GM23338 (cell line): Measurements from ENCODE around the gene KCNC4. TPM values are rescaled to one million over a fixed set of nuclear protein-coding genes. Genes with fewer than 3 reads are reported as not detected.

Experiments
- ATAC-seq: fragments of 200-7000 bp; cut with Tn5 transposase; 3 replicates; pipeline ENCODE4 v1.9.1; 2020
- DNase-seq: peaks from one replicate; pipeline ENCODE4 v3.0.0-alpha.2; 2015; ENCODE audit warnings: low spot score
- H2AFZ ChIP-seq: fragments of 200-600 bp; sonication (generic); 2 replicates; pipeline ENCODE4 v1.8.0; 2016; ENCODE audit warnings: antibody characterized with exemption, mild to moderate bottlenecking, moderate library complexity
- H3F3A ChIP-seq: fragments of 200-600 bp; sonication (generic); replicated peaks from 2 replicates; pipeline ENCODE4 v1.8.0; 2017; ENCODE audit warnings: antibody characterized with exemption, mixed run types, low read depth
- H3K27ac ChIP-seq: fragments of 200-600 bp; sonication (generic); 2 replicates; pipeline ENCODE4 v1.6.1; 2016; ENCODE audit warnings: low read depth
- H3K27me3 ChIP-seq: fragments of 200-600 bp; sonication (generic); 2 replicates; pipeline ENCODE4 v1.8.0; 2016; ENCODE audit warnings: mild to moderate bottlenecking, mixed run types, moderate library complexity; ENCODE audit not compliant: insufficient read depth
- H3K36me3 ChIP-seq: fragments of 200-600 bp; sonication (generic); 2 replicates; pipeline ENCODE4 v1.8.0; 2016; ENCODE audit warnings: mild to moderate bottlenecking; ENCODE audit not compliant: insufficient read depth
- H3K4me1 ChIP-seq: fragments of 200-600 bp; sonication (generic); 2 replicates; pipeline ENCODE4 v1.8.0; 2016; ENCODE audit warnings: mild to moderate bottlenecking, moderate library complexity; ENCODE audit not compliant: insufficient read depth
- H3K4me2 ChIP-seq: fragments of 200-600 bp; sonication (generic); 2 replicates; pipeline ENCODE4 v1.7.1; 2017; ENCODE audit warnings: mixed run types
- H3K4me3 ChIP-seq: fragments of 200-600 bp; sonication (generic); 2 replicates; pipeline ENCODE4 v1.6.1; 2016; ENCODE audit warnings: mixed run types
- H3K79me2 ChIP-seq: fragments of 200-600 bp; sonication (generic); replicated peaks from 2 replicates; pipeline ENCODE4 v1.8.0; 2017; ENCODE audit warnings: mild to moderate bottlenecking; ENCODE audit not compliant: insufficient read depth
- H3K9me2 ChIP-seq: fragments of 200-600 bp; sonication (generic); 2 replicates; pipeline ENCODE4 v1.8.0; 2017; ENCODE audit not compliant: insufficient read depth
- H4K20me1 ChIP-seq: fragments of 200-600 bp; sonication (generic); replicated peaks from 2 replicates; pipeline ENCODE4 v1.8.0; 2017; ENCODE audit warnings: mild to moderate bottlenecking; ENCODE audit not compliant: insufficient read depth
- H3K27ac Mint-ChIP-seq: 2 replicates; pipeline ENCODE4 v1.8.0; 2020; ENCODE audit warnings: inconsistent platforms, mild to moderate bottlenecking, moderate library complexity, mixed read lengths
- H3K27me3 Mint-ChIP-seq: 3 replicates; pipeline ENCODE4 v1.8.0; 2022; ENCODE audit warnings: low read depth, mild to moderate bottlenecking, moderate library complexity, mixed read lengths, inconsistent platforms; ENCODE audit not compliant: insufficient read depth, poor library complexity
- H3K36me3 Mint-ChIP-seq: 3 replicates; pipeline ENCODE4 v1.8.0; 2021; ENCODE audit warnings: low read depth, mild to moderate bottlenecking, inconsistent platforms, moderate library complexity, mixed read lengths
- H3K4me1 Mint-ChIP-seq: 3 replicates; pipeline ENCODE4 v1.8.0; 2020; ENCODE audit warnings: mild to moderate bottlenecking, inconsistent platforms, mixed read lengths
- H3K4me3 Mint-ChIP-seq: 3 replicates; pipeline ENCODE4 v1.8.0; 2021; ENCODE audit warnings: moderate library complexity, mild to moderate bottlenecking, inconsistent platforms, mixed read lengths
- H3K9me3 Mint-ChIP-seq: 3 replicates; pipeline ENCODE4 v1.8.0; 2020; ENCODE audit warnings: moderate library complexity, mild to moderate bottlenecking, inconsistent platforms, mixed read lengths
- CREB1 ChIP-seq: fragments of 250-450 bp; sonication (Bioruptor Pico); IDR thresholded peaks from 2 replicates; pipeline ENCODE4 v1.5.0; 2020; ENCODE audit warnings: low read depth, mild to moderate bottlenecking, moderate library complexity
- ETS1 ChIP-seq: IDR thresholded peaks from 2 replicates; pipeline ENCODE4 v1.6.1; 2016; ENCODE audit warnings: antibody characterized with exemption
- EZH2 ChIP-seq: fragments of 200-600 bp; sonication (generic); IDR thresholded peaks from one replicate; pipeline ENCODE4 v1.8.0; 2017; ENCODE audit warnings: antibody characterized with exemption, mild to moderate bottlenecking, low read depth; ENCODE audit not compliant: unreplicated experiment
- EZH2phosphoT487 ChIP-seq: fragments of 200-600 bp; sonication (generic); IDR thresholded peaks from one replicate; pipeline ENCODE4 v1.8.1; 2018; ENCODE audit warnings: antibody characterized with exemption; ENCODE audit not compliant: unreplicated experiment
- JUNB ChIP-seq: IDR thresholded peaks from one replicate; pipeline ENCODE4 v1.6.1; 2016; ENCODE audit warnings: antibody characterized with exemption; ENCODE audit not compliant: unreplicated experiment
- NANOG ChIP-seq: IDR thresholded peaks from 2 replicates; pipeline ENCODE4 v1.6.1; 2016; ENCODE audit warnings: antibody characterized with exemption, borderline replicate concordance
- POLR2AphosphoS5 ChIP-seq: IDR thresholded peaks from 2 replicates; pipeline ENCODE4 v1.6.1; 2016; ENCODE audit warnings: antibody characterized with exemption, low read depth
- STAT1 ChIP-seq: IDR thresholded peaks from one replicate; pipeline ENCODE4 v1.6.1; 2016; ENCODE audit warnings: antibody characterized with exemption; ENCODE audit not compliant: unreplicated experiment
- ZNF114 ChIP-seq: fragments of 250-450 bp; sonication (Bioruptor Pico); IDR thresholded peaks from 2 replicates; pipeline ENCODE4 v1.5.0; 2020; ENCODE audit warnings: mild to moderate bottlenecking, moderate library complexity
- ZNF331 ChIP-seq: fragments of 250-450 bp; sonication (Bioruptor Pico); IDR thresholded peaks from 2 replicates; pipeline ENCODE4 v1.5.0; 2020; ENCODE audit warnings: low read depth, mild to moderate bottlenecking, moderate library complexity
- ZNF462 ChIP-seq: fragments of 250-450 bp; sonication (Bioruptor Pico); IDR thresholded peaks from 2 replicates; pipeline ENCODE4 v1.5.0; 2020; ENCODE audit warnings: mild to moderate bottlenecking, moderate library complexity
- polyA plus RNA-seq: library from polyadenylated mRNA; unstranded; fragments of >200 nt; fragmentation: Nextera tagmentation; extraction: Ambion mirVana; gene quantifications from 2 replicates; pipeline ENCODE4 v1.2.1, GENCODE V29; 2016
- total RNA-seq: library from RNA; depleted of rRNA; stranded (reverse); fragments of >200 nt; shearing (Covaris generic); gene quantifications from 2 replicates; pipeline ENCODE4 v1.2.3, GENCODE V29; 2014
- TF ChIP-seq, protein P1 (sequence below): IDR thresholded peaks from one replicate; pipeline ENCODE4 v1.6.1; 2018; ENCODE audit warnings: antibody characterized with exemption; ENCODE audit not compliant: unreplicated experiment

KCNC4 gene
- total and polyA plus RNA-seq, 2 experiments from 2014 or later = 3.5 to 10.7 TPM

DNA sequence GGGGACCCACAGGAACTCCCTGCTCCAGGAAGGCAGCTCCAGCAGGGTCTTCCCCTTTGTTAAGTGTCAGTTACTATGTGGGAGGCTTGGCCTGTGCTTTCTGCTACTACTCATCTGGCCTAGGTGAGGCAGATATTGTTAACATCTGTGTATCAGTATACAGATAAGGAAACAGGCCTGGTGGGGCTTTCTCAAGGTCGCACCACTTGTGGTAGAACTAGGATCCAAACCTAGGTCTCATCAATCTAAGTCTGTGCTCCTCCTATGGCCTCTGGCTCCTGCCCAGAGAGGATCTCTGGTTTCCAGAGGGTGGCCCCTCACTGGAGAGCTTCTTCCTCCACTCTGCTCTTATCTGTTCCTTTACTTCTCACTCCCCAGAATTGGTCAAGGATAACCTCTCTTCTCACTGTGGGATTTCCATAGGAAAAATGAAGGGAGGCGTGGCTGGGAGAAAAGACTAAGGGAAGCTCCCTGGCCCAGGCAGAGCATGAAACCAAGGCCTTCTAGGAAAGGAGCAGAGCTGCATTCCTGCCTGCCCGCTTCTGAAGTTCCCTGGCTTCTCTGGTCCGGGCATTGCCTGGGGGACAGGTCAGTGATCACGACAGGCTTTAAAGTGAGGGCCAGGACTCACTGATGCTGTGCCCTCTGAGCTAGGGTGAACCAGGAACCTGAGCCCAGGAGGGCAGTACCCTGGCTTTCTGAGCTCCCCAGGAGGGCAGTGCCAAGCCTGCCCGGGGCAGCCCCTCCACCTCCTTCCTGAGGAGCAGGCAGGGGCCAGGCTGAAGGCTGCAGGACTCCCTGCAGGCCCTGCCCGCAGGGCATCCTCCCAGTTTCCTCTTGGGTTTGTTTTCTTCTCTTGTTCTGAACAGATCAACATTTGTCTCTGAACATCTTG is 5.8 kb downstream of the KCNC4 start (continued):
- TF ChIP-seq, protein P1, sequence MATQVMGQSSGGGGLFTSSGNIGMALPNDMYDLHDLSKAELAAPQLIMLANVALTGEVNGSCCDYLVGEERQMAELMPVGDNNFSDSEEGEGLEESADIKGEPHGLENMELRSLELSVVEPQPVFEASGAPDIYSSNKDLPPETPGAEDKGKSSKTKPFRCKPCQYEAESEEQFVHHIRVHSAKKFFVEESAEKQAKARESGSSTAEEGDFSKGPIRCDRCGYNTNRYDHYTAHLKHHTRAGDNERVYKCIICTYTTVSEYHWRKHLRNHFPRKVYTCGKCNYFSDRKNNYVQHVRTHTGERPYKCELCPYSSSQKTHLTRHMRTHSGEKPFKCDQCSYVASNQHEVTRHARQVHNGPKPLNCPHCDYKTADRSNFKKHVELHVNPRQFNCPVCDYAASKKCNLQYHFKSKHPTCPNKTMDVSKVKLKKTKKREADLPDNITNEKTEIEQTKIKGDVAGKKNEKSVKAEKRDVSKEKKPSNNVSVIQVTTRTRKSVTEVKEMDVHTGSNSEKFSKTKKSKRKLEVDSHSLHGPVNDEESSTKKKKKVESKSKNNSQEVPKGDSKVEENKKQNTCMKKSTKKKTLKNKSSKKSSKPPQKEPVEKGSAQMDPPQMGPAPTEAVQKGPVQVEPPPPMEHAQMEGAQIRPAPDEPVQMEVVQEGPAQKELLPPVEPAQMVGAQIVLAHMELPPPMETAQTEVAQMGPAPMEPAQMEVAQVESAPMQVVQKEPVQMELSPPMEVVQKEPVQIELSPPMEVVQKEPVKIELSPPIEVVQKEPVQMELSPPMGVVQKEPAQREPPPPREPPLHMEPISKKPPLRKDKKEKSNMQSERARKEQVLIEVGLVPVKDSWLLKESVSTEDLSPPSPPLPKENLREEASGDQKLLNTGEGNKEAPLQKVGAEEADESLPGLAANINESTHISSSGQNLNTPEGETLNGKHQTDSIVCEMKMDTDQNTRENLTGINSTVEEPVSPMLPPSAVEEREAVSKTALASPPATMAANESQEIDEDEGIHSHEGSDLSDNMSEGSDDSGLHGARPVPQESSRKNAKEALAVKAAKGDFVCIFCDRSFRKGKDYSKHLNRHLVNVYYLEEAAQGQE = no peak
- no peak for TF ChIP-seq POLR2AphosphoS5
- TF ChIP-seq STAT1 = no peak
- TF ChIP-seq CREB1 (CRISPR knock-in tag) = no peak

GRCh38 chr1:110216844-110217444 is 6.8 kb downstream of the KCNC4 start:
- no peak for DNase-seq
- H3K4me1 Mint-ChIP-seq = peaks cover 31% of the 10 kb centered on the region
- Histone ChIP-seq H2AFZ (no peak overlapping the region), H3K4me3 (no peak overlapping the region), H4K20me1 (peaks cover 7% of the 10 kb centered on the region), H3K9me2 (no peaks in the 10 kb centered on the region), H3K27me3 (peaks cover 11% of the 10 kb centered on the region), H3K36me3 (no peaks in the 10 kb centered on the region), H3K79me2 (no peaks in the 10 kb centered on the region), H3K27ac (no peak overlapping the region), H3K4me1 (peaks cover 18% of the 10 kb centered on the region), H3K4me2 (no peak overlapping the region), H3F3A (0 out of 2 replicates have a peak, but pooled peaks cover 3% of the 10 kb centered on the region)
- no peaks in the 10 kb centered on the region; the same call in 2 of the 3 replicates for H3K36me3 Mint-ChIP-seq
- H3K9me3 Mint-ChIP-seq = no peaks in the 10 kb centered on the region
- peaks cover 9% of the 10 kb centered on the region for H3K27me3 Mint-ChIP-seq
- ATAC-seq = no peak
- H3K4me3 Mint-ChIP-seq = no peak overlapping the region
- TF ChIP-seq STAT1 = no peak
- TF ChIP-seq NANOG = no peak
- no peak for TF ChIP-seq POLR2AphosphoS5
- TF ChIP-seq CREB1 (CRISPR knock-in tag) = no peak
- TF ChIP-seq ETS1 = no peak
- TF ChIP-seq JUNB = no peak
- TF ChIP-seq ZNF462 (CRISPR knock-in tag) = no peak
- TF ChIP-seq EZH2phosphoT487 = no peak
- no peak for TF ChIP-seq EZH2
- TF ChIP-seq ZNF331 (CRISPR knock-in tag) = no peak
- TF ChIP-seq ZNF114 (CRISPR knock-in tag) = no peak
- H3K27ac Mint-ChIP-seq = no peak overlapping the region
